IPS-NIHi7 (cell line): ENCODE results near the gene SAE1.
A peak's percentile ranks its signal among the peaks of the same experiment; 100 is the strongest.

Source experiments
- DNase-seq: peaks from one replicate; pipeline ENCODE4 v3.0.0; 2012; ENCODE audit warnings: mixed read lengths; ENCODE audit errors: extremely low spot score

Gene SAE1

DNA sequence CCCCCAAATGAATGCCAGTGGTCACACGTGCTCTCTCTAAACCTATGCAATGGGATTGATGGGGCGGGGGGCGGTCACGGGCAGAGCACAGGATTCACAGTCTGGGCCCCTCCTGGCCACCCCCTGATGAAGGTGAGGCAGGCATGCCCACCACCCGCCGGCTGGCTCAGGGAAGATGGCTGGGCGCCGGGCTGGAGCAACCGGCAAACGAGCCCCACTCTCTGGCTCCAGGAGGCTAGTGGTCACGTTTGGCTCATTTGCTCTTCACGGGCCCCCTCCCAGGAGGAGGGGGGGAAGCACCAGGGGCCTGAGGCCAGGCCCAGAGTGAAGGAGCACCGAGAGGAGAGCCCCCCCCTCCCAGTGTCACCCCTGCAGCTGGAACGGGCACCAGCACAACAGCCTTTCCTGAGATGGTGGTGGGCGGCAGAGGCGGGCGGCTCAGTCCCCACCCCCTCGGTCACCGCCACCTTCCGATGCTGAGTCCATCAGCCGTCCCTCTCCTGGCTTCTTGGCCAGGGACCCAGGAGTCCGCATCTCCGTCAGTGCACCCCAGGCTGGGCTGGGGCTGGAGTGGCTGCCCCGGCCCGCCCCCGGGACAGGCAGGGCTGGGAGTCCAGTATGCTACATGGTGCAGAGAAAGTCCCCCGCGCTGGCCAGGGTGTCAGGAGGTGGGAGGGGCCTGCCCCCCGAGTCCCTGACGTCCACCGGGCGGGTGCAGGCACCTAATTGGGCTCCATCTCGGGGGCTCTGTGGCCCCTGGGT is 90.6 kb downstream of the SAE1 start:
- DNase-seq, result no peak

DNA sequence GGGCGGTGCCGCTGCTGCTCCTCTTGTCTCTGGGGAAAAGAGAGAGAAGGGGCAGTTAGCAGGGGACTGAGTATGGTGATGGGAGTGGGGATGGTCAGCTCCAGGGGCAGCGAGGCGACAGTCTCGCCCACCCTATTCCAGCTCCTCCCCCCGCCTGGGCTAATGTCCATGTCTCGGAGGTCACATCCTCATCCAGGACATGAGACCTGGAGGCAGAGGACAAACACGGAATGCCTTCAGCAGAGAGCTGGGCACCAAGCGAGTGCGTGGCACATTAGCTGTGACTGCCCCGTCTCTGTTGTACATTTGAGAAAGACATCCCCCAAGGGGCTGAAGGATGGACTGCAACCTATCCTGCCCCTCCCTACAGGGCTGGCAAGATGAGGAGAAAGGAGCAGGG is 91.3 kb downstream of the SAE1 start:
- DNase-seq, result no peak

DNA sequence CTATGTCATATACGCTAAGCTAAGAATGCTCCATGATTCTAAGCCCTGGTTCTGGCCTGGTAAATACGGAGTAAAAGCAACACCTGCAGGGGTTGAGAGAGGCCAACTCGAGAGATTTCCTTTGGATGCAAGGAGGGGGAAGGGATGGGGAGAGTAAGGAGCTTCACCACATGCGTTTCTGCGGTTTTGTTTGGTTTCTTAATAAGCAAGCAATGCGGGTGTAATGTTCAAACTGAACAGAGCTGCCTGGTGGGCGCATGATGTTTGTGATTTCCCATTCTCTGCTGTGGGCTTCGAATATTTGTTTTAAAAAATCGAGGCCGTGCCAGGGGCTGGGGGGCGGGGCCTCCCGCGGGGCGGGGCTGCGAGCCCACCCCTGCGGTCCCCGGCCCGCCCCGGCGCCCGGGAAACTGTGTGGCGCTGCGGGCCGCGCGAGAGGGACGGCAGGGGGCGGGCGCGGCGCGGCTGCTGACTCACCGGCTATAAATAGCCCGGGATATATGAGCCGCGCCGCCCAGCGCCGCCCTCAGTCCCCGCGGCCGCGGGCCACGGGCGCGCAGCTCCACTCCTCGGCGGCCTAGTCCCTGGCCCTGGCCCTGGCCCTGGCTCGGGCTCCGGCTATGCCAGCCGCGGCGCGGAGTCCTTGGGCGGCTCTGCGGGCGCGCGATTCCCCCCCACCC is 95.3 kb downstream of the SAE1 start:
- DNase-seq, result peak; percentile 95

DNA sequence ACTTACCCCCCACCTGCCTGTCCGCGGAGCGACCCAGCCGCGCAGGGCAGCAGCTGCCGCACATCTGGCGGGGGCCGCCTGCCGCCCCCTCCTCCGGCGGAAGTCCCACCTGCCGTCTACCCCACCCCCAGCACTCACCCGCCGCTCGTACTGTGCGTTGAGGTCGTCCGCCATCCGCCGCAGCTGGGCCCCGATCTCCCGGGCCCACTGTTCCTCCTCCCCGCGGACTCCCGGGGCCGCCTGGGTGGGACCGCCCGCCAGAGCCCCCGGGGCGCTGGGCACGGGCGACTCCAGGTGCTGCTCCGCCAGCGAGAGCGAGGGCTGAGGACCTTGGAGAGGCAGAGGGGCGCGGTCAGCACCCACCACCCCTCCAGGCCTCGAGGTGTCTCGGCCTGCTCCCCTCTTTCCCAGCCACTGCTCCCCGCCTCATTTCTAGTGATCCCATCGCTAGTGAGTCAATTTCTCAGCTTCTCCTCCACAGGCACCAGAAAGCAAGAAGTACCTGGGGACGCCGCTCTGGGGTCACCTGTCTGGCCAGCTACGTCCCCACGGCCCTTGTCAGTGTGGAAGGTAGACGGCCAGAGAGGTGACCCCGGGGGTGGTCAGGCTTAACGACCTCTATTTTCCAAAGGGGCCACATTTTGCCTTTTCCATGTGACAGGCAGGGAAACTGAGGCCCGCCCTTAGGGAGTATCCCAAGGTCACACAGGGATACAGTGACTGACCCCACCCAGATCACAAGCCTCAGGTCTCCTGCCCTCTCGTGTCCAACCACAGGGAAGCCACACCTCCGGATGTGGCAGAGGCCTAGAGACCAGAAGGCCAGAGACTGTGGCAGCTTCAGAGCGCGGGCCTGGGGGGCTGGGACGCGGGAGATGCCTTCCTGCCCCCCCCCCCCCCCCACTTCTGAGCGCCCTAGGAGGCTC is 96.1 kb downstream of the SAE1 start:
- DNase-seq, result no peak

DNA sequence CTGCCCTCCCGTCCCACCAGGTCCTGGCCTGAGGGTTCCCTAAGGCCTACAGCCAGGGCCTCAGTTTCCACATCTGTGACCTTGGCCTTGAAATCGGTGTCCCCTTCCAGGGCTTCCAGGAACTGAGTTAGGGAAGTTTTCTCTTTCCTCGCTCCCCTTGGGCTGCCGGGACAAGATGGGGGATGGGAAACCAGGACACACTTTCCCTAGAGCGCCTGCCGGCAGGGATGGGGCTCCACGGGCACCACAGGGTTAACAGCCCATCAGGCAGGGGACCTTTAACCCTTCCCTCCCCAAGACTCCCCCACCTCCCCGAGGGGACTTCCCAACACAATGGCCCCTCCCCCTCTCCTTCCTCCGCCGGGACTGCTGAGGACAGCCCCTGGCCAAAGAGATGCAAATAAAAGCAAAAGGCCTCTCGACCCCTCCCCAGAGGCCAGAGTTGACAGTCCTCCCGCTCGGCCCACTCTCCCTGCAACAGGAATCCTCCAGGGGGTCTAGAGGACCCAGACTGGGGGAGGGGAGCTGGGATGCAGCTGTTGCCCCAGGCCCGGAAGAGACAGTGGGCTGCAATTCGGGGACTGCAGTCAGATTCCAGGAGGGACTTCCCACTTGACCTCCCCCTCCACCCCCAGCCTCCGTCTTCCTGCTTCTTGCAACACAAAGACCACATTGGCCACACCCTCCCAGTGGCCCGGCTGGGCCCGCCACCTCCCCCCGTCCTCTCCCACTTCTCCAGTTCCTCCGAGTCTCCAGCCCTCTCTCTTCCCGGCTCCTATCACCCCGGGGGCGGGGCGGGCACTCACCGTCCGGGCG is 96.9 kb downstream of the SAE1 start:
- peak; percentile 87 for DNase-seq

DNA sequence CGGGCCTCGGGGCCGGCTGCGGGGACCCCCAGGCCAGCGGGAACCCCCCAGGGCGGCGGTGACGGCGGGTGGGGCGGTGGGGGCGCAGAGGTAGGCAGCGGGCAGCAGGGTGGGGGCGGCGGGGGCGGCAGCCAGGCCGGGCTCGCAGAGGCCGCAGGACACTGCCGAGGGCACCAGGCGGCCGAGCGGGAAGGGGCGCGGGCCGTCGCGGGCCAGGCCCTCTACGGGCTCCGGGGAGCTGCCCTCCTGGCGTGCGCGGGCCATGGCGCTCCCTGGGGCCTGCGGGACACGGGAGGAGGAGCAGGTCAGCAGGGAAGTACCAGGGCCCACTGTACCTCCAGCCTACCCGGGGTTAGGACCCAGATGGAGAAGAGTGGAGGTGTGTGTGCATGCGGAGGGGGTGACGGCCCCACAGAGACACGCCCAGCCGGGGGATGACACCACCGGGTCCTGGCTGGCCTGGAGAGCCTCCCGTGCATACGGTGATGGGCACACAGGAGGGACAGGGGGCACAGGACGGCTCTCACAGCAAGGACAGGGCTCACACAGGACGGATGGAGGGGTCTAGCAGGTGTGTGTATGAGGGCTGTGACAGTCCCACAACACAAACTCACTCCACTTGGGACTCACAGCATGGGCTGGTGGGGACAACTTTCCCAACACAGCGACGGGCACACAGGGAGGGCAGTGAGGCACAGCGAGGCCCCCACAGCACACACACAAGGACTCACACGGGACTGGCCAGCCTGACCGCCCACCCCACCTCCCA is 97.7 kb downstream of the SAE1 start:
- no peak for DNase-seq

DNA sequence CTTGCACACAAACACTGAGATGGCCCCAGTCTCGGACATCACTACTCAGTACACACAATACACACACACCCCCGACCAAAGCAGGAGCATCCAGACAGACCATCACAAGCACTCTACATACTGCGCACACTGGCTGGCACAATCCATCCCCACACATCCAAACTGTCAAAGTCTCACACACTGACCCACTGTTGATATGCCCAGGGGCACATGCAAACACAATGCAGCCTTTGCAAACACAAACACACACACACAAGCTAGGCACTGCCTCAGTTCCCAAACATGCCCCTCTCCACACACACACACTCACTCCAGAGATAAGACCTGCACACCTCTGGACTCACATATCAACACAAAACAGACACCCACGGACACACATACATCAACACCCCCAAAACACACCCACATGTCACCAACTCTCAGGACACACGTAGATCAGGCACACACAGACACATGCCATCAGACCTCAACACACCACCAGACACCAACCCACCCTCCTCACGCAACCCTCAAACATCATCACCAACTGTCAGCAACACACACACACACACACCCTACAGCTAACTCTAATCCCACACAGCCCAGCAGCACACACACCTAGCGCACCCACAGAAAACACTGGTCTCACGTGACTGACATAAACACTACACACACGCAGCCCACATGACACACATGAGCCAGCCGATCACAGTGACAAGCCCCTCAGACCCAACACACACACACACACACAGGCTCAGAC is 98.5 kb downstream of the SAE1 start:
- DNase-seq, result no peak

DNA sequence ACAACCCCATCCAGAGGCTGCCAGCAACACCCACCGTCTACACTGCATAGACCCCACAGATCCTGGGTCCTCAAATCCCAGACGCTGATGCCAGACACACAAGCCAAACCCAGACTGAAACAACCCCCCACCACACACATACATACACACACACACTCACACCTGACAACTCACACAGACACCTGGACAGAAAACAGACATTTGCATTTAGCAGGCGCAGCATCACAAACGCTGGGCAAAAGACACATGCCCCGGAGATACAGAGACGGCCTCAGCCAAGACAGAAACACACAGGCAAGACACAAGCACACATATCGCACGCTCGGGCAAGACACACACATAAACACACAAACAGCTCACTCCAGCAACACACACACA is 99.0 kb downstream of the SAE1 start:
- DNase-seq, result no peak

DNA sequence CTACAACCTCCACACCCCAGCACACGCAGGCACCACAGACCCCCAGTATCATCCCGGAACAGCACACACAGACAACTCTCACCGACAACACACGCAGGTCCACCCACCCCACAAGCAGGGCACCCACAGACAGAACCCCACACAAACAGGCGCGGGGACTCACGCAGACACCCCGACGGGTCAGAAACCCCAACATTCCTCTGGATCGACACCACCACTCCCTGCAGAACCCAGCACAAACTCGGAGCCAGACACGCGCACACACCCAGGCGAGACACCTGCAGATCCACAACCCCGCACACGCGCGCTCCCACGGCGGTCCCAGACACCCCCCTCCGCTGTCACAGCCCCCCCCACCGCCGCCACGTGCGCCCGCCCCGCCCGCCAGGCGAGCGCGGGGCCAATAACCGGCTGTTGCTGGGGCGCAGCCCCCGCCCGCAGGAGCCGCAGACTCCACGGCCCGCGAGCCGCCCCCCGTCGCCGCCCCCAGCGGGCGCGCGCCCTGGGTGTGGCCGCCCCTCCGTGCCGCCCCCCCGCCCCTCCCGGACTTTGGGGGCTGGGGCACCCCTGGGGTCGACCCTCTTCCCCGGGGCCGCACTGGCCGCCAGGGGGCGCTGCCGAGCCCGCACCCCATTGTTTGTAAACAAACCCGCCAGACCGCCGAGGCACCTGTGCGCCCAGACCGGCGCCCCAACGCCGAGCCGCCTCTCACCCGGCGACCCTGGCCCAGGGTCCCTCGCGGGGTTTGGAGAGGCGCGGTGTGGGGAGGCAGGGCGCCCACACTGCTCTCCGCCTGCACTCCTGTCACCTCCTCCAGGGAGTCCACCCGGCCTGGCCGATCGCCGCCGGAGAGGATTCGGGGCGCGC is 99.7 kb downstream of the SAE1 start:
- peak; percentile 42 for DNase-seq

DNA sequence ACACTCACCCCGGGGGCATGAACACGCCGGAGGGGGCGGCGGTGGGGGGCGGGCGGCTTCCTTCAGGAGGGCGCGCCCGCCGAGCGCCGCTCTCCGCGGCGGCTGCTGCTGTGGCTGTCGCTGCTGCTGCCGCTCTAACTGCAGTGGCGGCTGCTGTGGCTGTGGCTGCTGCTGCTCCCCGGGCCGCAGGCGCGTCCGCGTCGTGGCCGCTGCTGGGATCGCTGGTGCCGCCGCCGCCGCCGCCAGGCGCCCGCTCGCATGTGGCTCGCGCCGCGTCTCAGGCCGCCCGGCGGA is 100.2 kb downstream of the SAE1 start, which contains the start of gene BBC3:
Gene BBC3, minus strand, starts transcription at position 279 of the 294 bp plus-strand sequence. CDS start 2,768 bp downstream, outside the sequence.
- no peak for DNase-seq

DNA sequence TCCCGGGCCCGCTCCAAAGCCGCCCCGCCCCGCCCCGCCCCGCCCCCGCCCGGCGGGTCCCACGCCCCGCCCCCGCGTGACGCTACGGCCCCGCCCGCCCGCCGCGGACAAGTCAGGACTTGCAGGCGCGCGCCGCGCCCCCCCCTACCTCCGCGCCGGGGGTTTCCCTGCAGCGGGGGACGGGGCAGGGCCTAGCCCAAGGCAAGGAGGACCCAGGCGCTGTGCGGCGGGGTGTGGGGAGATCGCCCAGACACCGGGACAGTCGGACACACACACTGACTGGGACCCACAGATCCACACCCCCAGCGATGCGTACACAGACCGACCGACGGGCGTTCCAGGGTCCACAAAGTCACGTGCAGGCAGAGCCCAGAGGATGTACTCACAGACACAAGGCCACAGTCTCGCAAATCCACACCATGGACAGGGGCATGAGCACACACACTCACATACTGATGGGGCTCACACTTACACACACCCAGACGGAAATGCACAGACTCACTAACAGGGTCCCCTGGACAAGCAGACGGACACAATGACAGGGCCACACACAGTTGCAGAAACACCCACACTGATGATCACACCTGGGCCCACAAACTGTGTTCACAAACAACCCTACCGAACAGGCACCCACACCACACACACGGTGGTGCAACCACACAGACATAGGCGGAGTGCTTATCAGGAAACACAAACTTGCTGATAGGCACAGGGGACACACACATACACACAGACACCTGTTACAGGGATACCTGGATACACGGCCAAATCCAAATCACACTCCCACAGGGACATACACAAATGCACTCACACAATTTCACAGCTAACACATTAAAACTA is 100.8 kb downstream of the SAE1 start:
- DNase-seq, result peak; percentile 72

DNA sequence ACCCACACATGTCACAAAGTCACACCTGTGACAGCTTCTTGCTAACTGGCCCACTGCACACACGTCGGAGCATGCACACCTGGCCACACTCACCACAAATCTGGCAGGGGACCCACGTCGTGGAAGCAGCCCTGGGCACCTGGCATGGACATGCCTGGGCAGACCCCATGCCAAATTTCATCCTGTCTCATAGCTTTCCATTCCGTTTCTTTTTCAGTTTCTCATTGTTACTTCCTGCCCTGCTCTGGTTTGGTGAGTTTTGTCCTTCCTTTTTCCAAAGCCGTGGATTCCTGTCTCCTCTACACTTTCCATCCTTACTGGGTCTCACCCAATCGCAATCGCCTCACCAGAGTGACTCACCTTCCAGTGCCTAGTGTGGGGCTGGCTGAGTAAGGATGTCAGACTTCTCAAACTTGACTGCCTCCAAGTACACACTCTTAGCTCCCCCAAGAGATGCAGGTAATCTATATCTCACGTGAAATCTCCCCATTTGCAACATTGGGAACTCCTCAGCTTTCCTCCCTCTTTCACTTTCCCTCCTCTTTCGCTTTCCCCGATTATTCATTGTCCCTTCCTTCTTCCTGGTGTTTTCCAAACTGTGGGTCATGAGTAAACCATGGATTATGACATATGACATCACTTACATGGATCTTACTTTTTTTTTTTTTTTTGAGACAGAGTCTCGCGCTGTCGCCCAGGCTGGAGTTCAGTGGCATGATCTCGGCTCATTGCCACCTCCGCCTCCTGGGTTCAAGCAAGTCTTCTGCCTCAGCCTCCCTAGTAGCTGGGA is 102.0 kb downstream of the SAE1 start:
- no peak for DNase-seq

DNA sequence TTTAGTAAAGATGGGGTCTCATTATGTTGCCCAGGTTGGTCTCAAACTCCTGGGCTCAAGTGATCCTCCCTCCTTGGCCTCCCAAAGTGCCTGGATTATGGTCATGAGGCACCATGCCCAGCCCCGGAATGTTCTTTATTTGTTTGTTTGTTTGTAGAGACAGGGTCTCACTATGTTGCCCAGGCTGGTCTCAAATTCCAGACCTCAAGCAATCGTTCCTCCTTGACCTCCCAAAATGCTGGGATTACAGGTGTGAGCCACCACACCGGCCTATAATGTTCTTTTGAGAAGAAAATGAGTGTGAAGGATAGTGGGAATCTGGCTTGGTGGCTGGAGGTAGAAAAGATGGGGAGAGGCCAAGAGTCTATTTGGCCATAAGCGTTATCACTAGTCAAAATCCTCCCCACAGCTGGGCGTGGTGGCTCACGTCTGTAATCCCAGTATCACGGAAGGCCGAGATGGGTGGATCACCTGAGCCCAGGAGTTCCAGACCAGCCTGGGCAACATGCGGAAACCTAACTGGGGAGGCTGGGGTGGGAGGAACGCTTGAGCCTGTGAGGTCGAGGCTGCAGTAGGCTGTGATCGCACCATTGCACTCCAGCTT is 105.5 kb downstream of the SAE1 start:
- DNase-seq, result no peak

DNA sequence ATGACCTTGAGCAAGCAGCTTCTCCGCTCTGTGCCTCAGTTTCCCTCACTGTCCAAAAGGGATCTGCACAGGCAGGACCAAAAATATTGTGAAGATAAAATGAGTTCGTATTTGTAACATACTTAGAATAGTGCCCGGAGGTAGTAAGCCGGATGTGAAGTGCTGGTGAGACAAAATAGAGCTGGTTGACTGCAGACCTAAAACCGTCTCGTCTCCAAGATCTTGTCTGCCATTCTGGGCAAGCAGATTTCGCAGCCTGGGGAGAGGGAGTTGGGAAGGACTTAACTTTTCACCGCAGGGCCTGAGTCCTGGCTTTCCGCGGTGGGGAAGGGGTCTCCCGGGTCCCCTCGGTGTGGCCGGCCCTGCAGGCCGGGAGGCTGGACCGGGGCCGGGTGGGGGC is 108.5 kb downstream of the SAE1 start:
- DNase-seq, result no peak

DNA sequence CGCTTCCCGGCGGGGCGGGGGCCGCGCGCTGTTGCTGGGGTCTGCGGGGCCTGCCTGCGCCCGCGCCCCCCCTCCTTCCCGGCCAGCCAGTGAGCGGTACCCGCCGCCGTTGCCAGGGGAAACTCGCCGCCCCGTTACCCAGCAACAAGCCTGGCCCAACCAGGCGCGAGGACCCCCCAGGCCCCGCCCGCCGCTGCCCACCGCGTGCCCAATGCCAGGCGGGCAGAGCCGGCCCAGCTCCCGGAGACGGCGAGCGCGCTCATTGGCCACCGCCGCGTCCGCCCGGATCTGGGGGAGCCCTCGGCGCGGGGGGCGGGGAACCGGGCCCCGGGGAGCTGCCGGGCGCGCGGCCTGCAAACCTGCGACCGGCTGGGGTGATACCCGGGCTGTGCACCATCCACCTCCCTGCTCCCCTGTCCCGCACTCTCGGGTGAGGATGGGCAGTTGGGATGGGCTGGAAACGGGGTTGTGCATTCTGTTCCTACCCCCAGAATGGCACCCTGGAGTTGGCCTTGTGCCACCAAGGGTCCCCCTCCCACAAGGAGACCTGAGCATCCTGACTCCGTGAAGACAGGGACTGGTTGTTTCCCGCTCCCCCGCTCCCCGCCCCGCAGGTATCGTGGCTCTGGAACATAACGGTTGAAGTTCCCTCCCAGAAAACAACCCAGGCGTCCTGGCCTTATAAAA is 109.1 kb downstream of the SAE1 start:
- DNase-seq, result peak; percentile 46

DNA sequence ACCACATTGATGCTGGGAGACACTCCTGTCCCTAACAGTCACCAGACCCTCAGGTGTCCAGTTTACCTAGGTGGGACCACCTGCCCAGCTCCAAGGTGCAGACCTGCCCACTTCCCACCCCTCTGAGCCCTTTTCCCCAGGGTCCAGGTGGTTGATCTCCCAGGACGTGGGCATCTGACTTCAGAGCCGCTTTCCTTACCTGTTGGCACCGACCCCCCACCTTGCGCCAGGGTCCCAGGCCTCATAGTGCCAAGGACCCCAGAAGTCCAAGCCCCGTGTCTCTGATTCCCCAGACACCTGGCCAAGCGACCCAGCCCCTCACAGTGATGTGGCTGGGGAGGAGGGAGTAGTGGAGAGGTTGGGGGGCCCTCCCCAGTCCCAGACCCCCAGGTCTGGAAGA is 109.9 kb downstream of the SAE1 start:
- DNase-seq, result no peak
